ENCODE data around the gene IL31RA.

Gene IL31RA

GRCh38 chr5:55913466-55914413 is 62.6 kb downstream of the IL31RA start:
- Histone ChIP-seq H3K4me3 (ENCODE audit: low read depth, low read length) (no peak overlapping the region), H3K27ac (no peak overlapping the region), H3K9ac (no peak overlapping the region), H3K4me1 (no peaks in the 10 kb centered on the region), H2AFZ (no peak overlapping the region), H3K79me2 (no peaks in the 10 kb centered on the region), H3K9me3 (ENCODE audit: control insufficient read depth, low read length) (no peaks in the 10 kb centered on the region), H3K4me2 (ENCODE audit: low read length) (no peak overlapping the region), H3K27me3 (ENCODE audit: control insufficient read depth, insufficient read depth, low read length) (no peaks in the 10 kb centered on the region), H3K36me3 (ENCODE audit: control insufficient read depth, insufficient read depth, low read length) (no peaks in the 10 kb centered on the region)
- TF ChIP-seq, protein P1, sequence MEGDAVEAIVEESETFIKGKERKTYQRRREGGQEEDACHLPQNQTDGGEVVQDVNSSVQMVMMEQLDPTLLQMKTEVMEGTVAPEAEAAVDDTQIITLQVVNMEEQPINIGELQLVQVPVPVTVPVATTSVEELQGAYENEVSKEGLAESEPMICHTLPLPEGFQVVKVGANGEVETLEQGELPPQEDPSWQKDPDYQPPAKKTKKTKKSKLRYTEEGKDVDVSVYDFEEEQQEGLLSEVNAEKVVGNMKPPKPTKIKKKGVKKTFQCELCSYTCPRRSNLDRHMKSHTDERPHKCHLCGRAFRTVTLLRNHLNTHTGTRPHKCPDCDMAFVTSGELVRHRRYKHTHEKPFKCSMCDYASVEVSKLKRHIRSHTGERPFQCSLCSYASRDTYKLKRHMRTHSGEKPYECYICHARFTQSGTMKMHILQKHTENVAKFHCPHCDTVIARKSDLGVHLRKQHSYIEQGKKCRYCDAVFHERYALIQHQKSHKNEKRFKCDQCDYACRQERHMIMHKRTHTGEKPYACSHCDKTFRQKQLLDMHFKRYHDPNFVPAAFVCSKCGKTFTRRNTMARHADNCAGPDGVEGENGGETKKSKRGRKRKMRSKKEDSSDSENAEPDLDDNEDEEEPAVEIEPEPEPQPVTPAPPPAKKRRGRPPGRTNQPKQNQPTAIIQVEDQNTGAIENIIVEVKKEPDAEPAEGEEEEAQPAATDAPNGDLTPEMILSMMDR (IDR thresholded peaks at IDR 0.05): no peak

GRCh38 chr5:55914971-55915370 is 63.8 kb downstream of the IL31RA start:
- H3K4me1 ChIP-seq: no peaks in the 10 kb centered on the region
- H3K9me3 ChIP-seq (ENCODE audit: control insufficient read depth, low read length): no peaks in the 10 kb centered on the region
- H3K4me2 ChIP-seq (ENCODE audit: low read length): no peak overlapping the region
- no peak overlapping the region for H3K9ac ChIP-seq
- H3K27me3 ChIP-seq (ENCODE audit: control insufficient read depth, insufficient read depth, low read length): no peaks in the 10 kb centered on the region
- TF ChIP-seq, protein P1 (IDR thresholded peaks at IDR 0.05): no peak
- no peak overlapping the region for H2AFZ ChIP-seq
- H3K79me2 ChIP-seq: no peaks in the 10 kb centered on the region
- H3K4me3 ChIP-seq (ENCODE audit: low read depth, low read length): no peak overlapping the region
- no peak overlapping the region for H3K27ac ChIP-seq
- H3K36me3 ChIP-seq (ENCODE audit: control insufficient read depth, insufficient read depth, low read length): no peaks in the 10 kb centered on the region

GRCh38 chr5:55915783-55916182 is 64.6 kb downstream of the IL31RA start:
- no peaks in the 10 kb centered on the region for H3K27me3 ChIP-seq (ENCODE audit: control insufficient read depth, insufficient read depth, low read length)
- no peaks in the 10 kb centered on the region for H3K36me3 ChIP-seq (ENCODE audit: control insufficient read depth, insufficient read depth, low read length)
- no peak overlapping the region for H2AFZ ChIP-seq
- H3K9ac ChIP-seq: no peak overlapping the region
- no peak overlapping the region for H3K27ac ChIP-seq
- no peak overlapping the region for H3K4me2 ChIP-seq (ENCODE audit: low read length)
- H3K79me2 ChIP-seq: no peaks in the 10 kb centered on the region
- TF ChIP-seq, protein P1 (IDR thresholded peaks at IDR 0.05): no peak
- H3K9me3 ChIP-seq (ENCODE audit: control insufficient read depth, low read length): no peaks in the 10 kb centered on the region
- H3K4me1 ChIP-seq: no peaks in the 10 kb centered on the region
- H3K4me3 ChIP-seq (ENCODE audit: low read depth, low read length): no peak overlapping the region

GRCh38 chr5:55916986-55917385 is 65.8 kb downstream of the IL31RA start:
- no peaks in the 10 kb centered on the region for H3K27me3 ChIP-seq (ENCODE audit: control insufficient read depth, insufficient read depth, low read length)
- no peaks in the 10 kb centered on the region for H3K9me3 ChIP-seq (ENCODE audit: control insufficient read depth, low read length)
- TF ChIP-seq, protein P1 (IDR thresholded peaks at IDR 0.05): no peak
- no peaks in the 10 kb centered on the region for H3K79me2 ChIP-seq
- H3K36me3 ChIP-seq (ENCODE audit: control insufficient read depth, insufficient read depth, low read length): no peaks in the 10 kb centered on the region
- H3K4me1 ChIP-seq: no peaks in the 10 kb centered on the region
- no peak overlapping the region for H3K4me3 ChIP-seq (ENCODE audit: low read depth, low read length)
- H2AFZ ChIP-seq: no peak overlapping the region
- H3K27ac ChIP-seq: no peak overlapping the region
- no peak overlapping the region for H3K4me2 ChIP-seq (ENCODE audit: low read length)
- H3K9ac ChIP-seq: no peak overlapping the region

All from parathyroid adenoma (tissue), 2 donors.